Fibroblast of skin of right biceps (primary cell): ENCODE measurements around the gene MDP1.
"Not testable (repeated sequence)": the region's sequence is repeated elsewhere in the genome, so short reads cannot be mapped to it uniquely, and the experiment has no call there.

ENCODE experiments used
- DNase-seq: peaks from one replicate; pipeline ENCODE4 v3.0.0-alpha.2; 2013

The MDP1 gene

GRCh38 chr14:24228902-24229301, 13.0 kb upstream of the MDP1 start:
- no peak for DNase-seq

GRCh38 chr14:24226473-24226872, 10.6 kb upstream of the MDP1 start:
- DNase-seq = no peak

GRCh38 chr14:24224618-24225071, 8.8 kb upstream of the MDP1 start:
- DNase-seq = peak; percentile 92

GRCh38 chr14:24222987-24223386, 7.1 kb upstream of the MDP1 start:
- DNase-seq = not testable (repeated sequence)

- DNase-seq = no peak
Measured at GRCh38 chr14:24219521-24219920, 3.7 kb upstream of the MDP1 start.

- DNase-seq = no peak
Measured at GRCh38 chr14:24219080-24219479, 3.2 kb upstream of the MDP1 start.

- DNase-seq = not testable (repeated sequence)
Measured at GRCh38 chr14:24216876-24217275, 1.0 kb upstream of the MDP1 start.

GRCh38 chr14:24216345-24216699, 456 bp upstream of the MDP1 start:
- DNase-seq = no peak

- no peak for DNase-seq
Measured at GRCh38 chr14:24213866-24214662, 1.8 kb downstream of the MDP1 start.

- peak; percentile 99 for DNase-seq
Measured at GRCh38 chr14:24212924-24213865, 2.7 kb downstream of the MDP1 start, which contains the start of gene CHMP4A. CHMP4A (minus strand) TSS chr14:24213488; CDS start chr14:24213439, 49 bp downstream.

GRCh38 chr14:24211311-24211710, 4.6 kb downstream of the MDP1 start:
- DNase-seq = no peak

- no peak for DNase-seq
Measured at GRCh38 chr14:24207625-24208024, 8.2 kb downstream of the MDP1 start.

GRCh38 chr14:24207104-24207551, 8.7 kb downstream of the MDP1 start:
- no peak for DNase-seq

- no peak for DNase-seq
Measured at GRCh38 chr14:24206260-24207103, 9.4 kb downstream of the MDP1 start.

- no peak for DNase-seq
Measured at GRCh38 chr14:24204163-24205146, 11.4 kb downstream of the MDP1 start.

- not testable (repeated sequence) for DNase-seq
Measured at GRCh38 chr14:24203249-24203886, 12.5 kb downstream of the MDP1 start.

GRCh38 chr14:24202538-24202937, 13.3 kb downstream of the MDP1 start:
- not testable (repeated sequence) for DNase-seq

GRCh38 chr14:24198814-24199524, 16.9 kb downstream of the MDP1 start:
- DNase-seq = no peak

- DNase-seq = no peak
Measured at GRCh38 chr14:24197056-24197450, 18.8 kb downstream of the MDP1 start.
